ENCODE data around the gene TRPM1.

GRCh38 chr15:30969724-30970123, 131.8 kb downstream of the TRPM1 start:
- no peak for TF ChIP-seq CTCF (IDR thresholded peaks at IDR 0.05)
- no peak for TF ChIP-seq ZFX (IDR thresholded peaks at IDR 0.05; ENCODE audit: borderline replicate concordance)
